GM23248 (cell line): ENCODE measurements around the gene SNRK. TPM values are rescaled to one million over a fixed set of nuclear protein-coding genes. Genes with fewer than 3 reads are reported as not detected.

Experiments
- DNase-seq: peaks from one replicate; pipeline ENCODE4 v3.0.0-alpha.2; 2015
- H2AFZ ChIP-seq: fragments of 200-600 bp; sonication (generic); 2 replicates; pipeline ENCODE4 v1.6.1; 2016; ENCODE audit warnings: antibody characterized with exemption
- H3F3A ChIP-seq: fragments of 200-600 bp; sonication (generic); 2 replicates; pipeline ENCODE4 v1.6.1; 2016; ENCODE audit warnings: mild to moderate bottlenecking, antibody characterized with exemption, mixed run types; ENCODE audit not compliant: insufficient read depth
- H3K27ac ChIP-seq: fragments of 200-600 bp; sonication (generic); 2 replicates; pipeline ENCODE4 v1.5.1; 2016; ENCODE audit warnings: mild to moderate bottlenecking
- H3K27me3 ChIP-seq: fragments of 200-600 bp; sonication (generic); replicated peaks from 2 replicates; pipeline ENCODE4 v1.6.1; 2016; ENCODE audit warnings: mild to moderate bottlenecking; ENCODE audit not compliant: insufficient read depth
- H3K36me3 ChIP-seq: fragments of 200-600 bp; sonication (generic); 2 replicates; pipeline ENCODE4 v1.6.1; 2016; ENCODE audit warnings: low read depth, mild to moderate bottlenecking
- H3K4me1 ChIP-seq: fragments of 200-600 bp; sonication (generic); 2 replicates; pipeline ENCODE4 v1.6.1; 2016; ENCODE audit warnings: mild to moderate bottlenecking; ENCODE audit not compliant: insufficient read depth
- H3K4me2 ChIP-seq: fragments of 200-600 bp; sonication (generic); one replicate; pipeline ENCODE4 v1.6.1; 2016; ENCODE audit warnings: mild to moderate bottlenecking; ENCODE audit not compliant: unreplicated experiment
- H3K4me3 ChIP-seq: fragments of 200-600 bp; sonication (generic); 2 replicates; pipeline ENCODE4 v1.5.1; 2016; ENCODE audit warnings: mild to moderate bottlenecking
- H3K79me2 ChIP-seq: fragments of 200-600 bp; sonication (generic); 2 replicates; pipeline ENCODE4 v1.6.1; 2016; ENCODE audit warnings: mild to moderate bottlenecking; ENCODE audit not compliant: insufficient read depth
- H3K9ac ChIP-seq: fragments of 200-600 bp; sonication (generic); 2 replicates; pipeline ENCODE4 v1.6.1; 2016; ENCODE audit warnings: mild to moderate bottlenecking
- H3K9me2 ChIP-seq: fragments of 200-600 bp; sonication (generic); 2 replicates; pipeline ENCODE4 v1.6.1; 2016; ENCODE audit warnings: mixed run types, mild to moderate bottlenecking, moderate library complexity; ENCODE audit not compliant: insufficient read depth
- H3K9me3 ChIP-seq: fragments of 200-600 bp; sonication (generic); one replicate; pipeline ENCODE4 v1.6.1; 2017; ENCODE audit warnings: low read depth
- H4K20me1 ChIP-seq: fragments of 200-600 bp; sonication (generic); 2 replicates; pipeline ENCODE4 v1.6.0; 2016; ENCODE audit not compliant: insufficient read depth
- EZH2 ChIP-seq: fragments of 200-600 bp; sonication (generic); IDR thresholded peaks from 2 replicates; pipeline ENCODE4 v1.6.1; 2018; ENCODE audit warnings: antibody characterized with exemption, mild to moderate bottlenecking; ENCODE audit not compliant: insufficient read depth, poor library complexity, severe bottlenecking
- EZH2phosphoT487 ChIP-seq: fragments of 200-600 bp; sonication (generic); IDR thresholded peaks from 2 replicates; pipeline ENCODE4 v1.6.1; 2018; ENCODE audit warnings: antibody characterized with exemption, moderate library complexity, mild to moderate bottlenecking, low read depth; ENCODE audit not compliant: insufficient read depth
- WGBS, 2 experiments: methylation state at CpG; one replicate each; pipeline ENCODE4 v1.1.6; 2015 to 2017; ENCODE audit warnings: low lambda C conversion rate in 2 of 2, low coverage in 1 of 2; ENCODE audit errors: missing lambda C conversion rate in 2 of 2; 5-methylcytosine and 5-hydroxymethylcytosine counted together
- in situ Hi-C: fragments of 300-500 bp; cut with MboI; formaldehyde crosslinking; loops from 2 replicates; pipeline ENCODE4 v1.15.0; 2020
- polyA plus RNA-seq: library from polyadenylated mRNA; unstranded; fragments of >200 nt; fragmentation: Nextera tagmentation; extraction: Ambion mirVana; gene quantifications from 2 replicates; pipeline ENCODE4 v1.2.1, GENCODE V29; 2016
- total RNA-seq: library from RNA; depleted of rRNA; stranded (reverse); fragments of >200 nt; shearing (Covaris generic); gene quantifications from 2 replicates; pipeline ENCODE4 v1.2.3, GENCODE V29; 2014

The SNRK gene
- total and polyA plus RNA-seq, 2 experiments from 2014 or later: 6.4 to 15.0 TPM

GRCh38 chr3:43287500-43287873, 1.1 kb downstream of the SNRK start:
- Histone ChIP-seq H3F3A (no peaks in the 10 kb centered on the region; the same call in 1 of the 2 replicates), H3K4me3 (peak overlapping the region; percentile 90), H2AFZ (peak overlapping the region; percentile 70), H3K4me2 (peak overlapping the region; percentile 95), H3K9me2 (no peaks in the 10 kb centered on the region), H3K27me3 (peaks cover 10% of the 10 kb centered on the region), H3K27ac (peak overlapping the region; percentile 60), H3K4me1 (peaks cover 31% of the 10 kb centered on the region), H4K20me1 (no peaks in the 10 kb centered on the region), H3K79me2 (peaks cover 57% of the 10 kb centered on the region), H3K36me3 (no peaks in the 10 kb centered on the region), H3K9me3 (no peaks in the 10 kb centered on the region), H3K9ac (peak overlapping the region; percentile 85)
- DNase-seq: peak; percentile 28
- WGBS, 2 experiments: 14 to 28% methylated on average over 3 of the region's 3 CpGs
- in situ Hi-C loops: no loop called here
- TF ChIP-seq EZH2phosphoT487 (no peak), EZH2 (no peak)

DNA sequence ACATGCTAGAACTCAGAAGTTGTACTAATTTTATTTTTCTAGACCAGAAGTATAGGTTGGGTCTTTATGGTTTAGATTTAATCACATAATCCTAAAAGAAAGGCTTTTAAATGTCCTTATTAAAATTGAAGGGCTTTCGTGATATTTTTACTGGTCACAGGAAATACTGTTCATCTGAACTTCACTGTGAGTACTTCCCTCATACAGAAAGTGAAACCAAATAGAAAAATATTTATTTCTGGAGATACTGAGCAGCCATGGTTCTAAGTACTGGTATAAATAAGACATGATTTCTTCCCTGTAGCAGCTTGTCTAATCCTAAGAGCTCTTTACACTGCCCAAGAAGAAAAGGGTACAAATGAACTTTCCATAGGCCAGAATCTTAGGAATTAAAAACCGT, 2.0 kb downstream of the SNRK start:
- Histone ChIP-seq H3K79me2 (peaks cover 65% of the 10 kb centered on the region), H3K27me3 (0 out of 2 replicates have a peak, but pooled peaks cover 10% of the 10 kb centered on the region), H4K20me1 (no peaks in the 10 kb centered on the region), H2AFZ (peak overlapping the region; percentile 31), H3K9me3 (no peaks in the 10 kb centered on the region), H3K4me1 (peaks cover 31% of the 10 kb centered on the region), H3K36me3 (no peaks in the 10 kb centered on the region), H3K9me2 (no peaks in the 10 kb centered on the region), H3K9ac (peak overlapping the region; percentile 85), H3K4me3 (peak overlapping the region; percentile 90), H3F3A (no peaks in the 10 kb centered on the region; the same call in 1 of the 2 replicates), H3K27ac (peak overlapping the region; percentile 60), H3K4me2 (peak overlapping the region; percentile 95)
- in situ Hi-C loops: no loop called here
- 10 to 15% methylated on average over 2 of the region's 2 CpGs for WGBS, 2 experiments
- TF ChIP-seq EZH2phosphoT487: no peak
- TF ChIP-seq EZH2: no peak
- peak; percentile 67 for DNase-seq

GRCh38 chr3:43288850-43289249, 2.5 kb downstream of the SNRK start:
- H3K4me1 ChIP-seq: peaks cover 31% of the 10 kb centered on the region
- 73 to 78% methylated on average over 2 of the region's 2 CpGs for WGBS, 2 experiments
- H4K20me1 ChIP-seq: no peaks in the 10 kb centered on the region
- peak; percentile 8 for DNase-seq
- no peaks in the 10 kb centered on the region for H3K9me3 ChIP-seq
- in situ Hi-C loops: no loop called here
- H3K9ac ChIP-seq: peak overlapping the region; percentile 85
- no peaks in the 10 kb centered on the region; the same call in 1 of the 2 replicates for H3F3A ChIP-seq
- peak overlapping the region; percentile 95 for H3K4me2 ChIP-seq
- peaks cover 70% of the 10 kb centered on the region for H3K79me2 ChIP-seq
- H3K36me3 ChIP-seq: no peaks in the 10 kb centered on the region
- H3K9me2 ChIP-seq: no peaks in the 10 kb centered on the region
- H3K27ac ChIP-seq: peak overlapping the region; percentile 60
- H3K27me3 ChIP-seq: 0 out of 2 replicates have a peak, but pooled peaks cover 9% of the 10 kb centered on the region
- H2AFZ ChIP-seq: peak overlapping the region; percentile 31
- H3K4me3 ChIP-seq: peak overlapping the region; percentile 90
- no peak for TF ChIP-seq EZH2phosphoT487
- no peak for TF ChIP-seq EZH2

- Histone ChIP-seq H3K4me1 (peaks cover 31% of the 10 kb centered on the region), H3K27ac (peak overlapping the region; percentile 60), H3K9ac (peak overlapping the region; percentile 85; the same call in 1 of the 2 replicates), H3F3A (no peaks in the 10 kb centered on the region; the same call in 1 of the 2 replicates), H3K27me3 (0 out of 2 replicates have a peak, but pooled peaks cover 4% of the 10 kb centered on the region), H4K20me1 (no peaks in the 10 kb centered on the region), H3K79me2 (peaks cover 76% of the 10 kb centered on the region), H3K9me3 (no peaks in the 10 kb centered on the region), H3K9me2 (no peaks in the 10 kb centered on the region), H3K36me3 (no peaks in the 10 kb centered on the region), H2AFZ (no peak overlapping the region; the same call in 1 of the 2 replicates), H3K4me3 (peak overlapping the region; percentile 90; the same call in 1 of the 2 replicates), H3K4me2 (peak overlapping the region; percentile 95)
- no peak for TF ChIP-seq EZH2
- no peak for TF ChIP-seq EZH2phosphoT487
- peak; percentile 43 for DNase-seq
- 48 to 51% methylated on average over 2 of the region's 2 CpGs for WGBS, 2 experiments
- in situ Hi-C loops: no loop called here
Observed at GRCh38 chr3:43289401-43289800, 3.1 kb downstream of the SNRK start.
